ENCODE measurements around the gene SLC6A13. TPM values are rescaled to one million over a fixed set of nuclear protein-coding genes. Genes with fewer than 3 reads are reported as not detected.

SLC6A13 gene
- total RNA-seq, 1 donor from 2014 or later, result 0.38 TPM

DNA sequence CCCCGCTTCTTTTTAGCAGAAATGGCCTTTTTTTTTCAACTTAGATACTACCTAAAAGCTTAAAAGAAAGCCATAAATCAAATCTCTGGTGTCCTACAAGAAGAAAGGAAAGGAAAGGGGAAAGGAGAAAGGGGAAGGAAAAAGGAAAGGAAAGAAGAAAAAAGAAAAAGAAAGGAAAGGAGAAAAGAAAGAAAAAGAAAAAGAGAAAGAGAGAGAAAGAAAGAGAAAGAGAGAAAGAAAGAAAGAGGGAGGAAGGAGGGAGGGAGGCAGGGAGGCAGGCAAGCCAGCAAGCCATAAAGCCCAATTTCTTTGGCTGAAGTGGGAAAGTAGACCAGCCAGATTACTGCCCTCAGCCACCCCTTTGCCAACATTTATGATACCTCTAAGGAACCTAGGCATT is 32.5 kb upstream of the SLC6A13 start:
- CTCF ChIA-PET, result no interaction called here
- Mint-ChIP-seq H3K4me3 (no peak overlapping the region), H3K36me3 (ENCODE audit: low read depth) (peaks cover 91% of the 10 kb centered on the region), H3K27ac (no peak overlapping the region), H3K9me3 (peaks cover 2% of the 10 kb centered on the region), H3K4me1 (peaks cover 2% of the 10 kb centered on the region), H3K27me3 (no peaks in the 10 kb centered on the region)
- DNase-seq, result no peak
- intact Hi-C loops (cut with micrococcal nuclease), result no loop called here
- no peak for ATAC-seq (ENCODE audit: low read depth)
- POLR2A ChIA-PET, result interaction anchor here (0.7 kb wide), 1 partner anchor 12 kb away, joined by 6 read pairs; no protein-coding TSS in a partner anchor
- TF ChIP-seq, protein P1, sequence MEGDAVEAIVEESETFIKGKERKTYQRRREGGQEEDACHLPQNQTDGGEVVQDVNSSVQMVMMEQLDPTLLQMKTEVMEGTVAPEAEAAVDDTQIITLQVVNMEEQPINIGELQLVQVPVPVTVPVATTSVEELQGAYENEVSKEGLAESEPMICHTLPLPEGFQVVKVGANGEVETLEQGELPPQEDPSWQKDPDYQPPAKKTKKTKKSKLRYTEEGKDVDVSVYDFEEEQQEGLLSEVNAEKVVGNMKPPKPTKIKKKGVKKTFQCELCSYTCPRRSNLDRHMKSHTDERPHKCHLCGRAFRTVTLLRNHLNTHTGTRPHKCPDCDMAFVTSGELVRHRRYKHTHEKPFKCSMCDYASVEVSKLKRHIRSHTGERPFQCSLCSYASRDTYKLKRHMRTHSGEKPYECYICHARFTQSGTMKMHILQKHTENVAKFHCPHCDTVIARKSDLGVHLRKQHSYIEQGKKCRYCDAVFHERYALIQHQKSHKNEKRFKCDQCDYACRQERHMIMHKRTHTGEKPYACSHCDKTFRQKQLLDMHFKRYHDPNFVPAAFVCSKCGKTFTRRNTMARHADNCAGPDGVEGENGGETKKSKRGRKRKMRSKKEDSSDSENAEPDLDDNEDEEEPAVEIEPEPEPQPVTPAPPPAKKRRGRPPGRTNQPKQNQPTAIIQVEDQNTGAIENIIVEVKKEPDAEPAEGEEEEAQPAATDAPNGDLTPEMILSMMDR (IDR thresholded peaks at IDR 0.05), result no peak

GRCh38 chr12:293199-293598 is 30.6 kb upstream of the SLC6A13 start:
- Mint-ChIP-seq H3K4me3 (no peak overlapping the region), H3K27ac (no peak overlapping the region), H3K9me3 (no peaks in the 10 kb centered on the region), H3K27me3 (no peaks in the 10 kb centered on the region), H3K36me3 (ENCODE audit: low read depth) (peaks cover 84% of the 10 kb centered on the region), H3K4me1 (peaks cover 2% of the 10 kb centered on the region)
- no peak for DNase-seq
- ATAC-seq (ENCODE audit: low read depth), result no peak
- TF ChIP-seq, protein P1 (IDR thresholded peaks at IDR 0.05), result no peak
- intact Hi-C loops (cut with micrococcal nuclease), result no loop called here
- POLR2A ChIA-PET, result no interaction called here
- CTCF ChIA-PET, result no interaction called here

DNA sequence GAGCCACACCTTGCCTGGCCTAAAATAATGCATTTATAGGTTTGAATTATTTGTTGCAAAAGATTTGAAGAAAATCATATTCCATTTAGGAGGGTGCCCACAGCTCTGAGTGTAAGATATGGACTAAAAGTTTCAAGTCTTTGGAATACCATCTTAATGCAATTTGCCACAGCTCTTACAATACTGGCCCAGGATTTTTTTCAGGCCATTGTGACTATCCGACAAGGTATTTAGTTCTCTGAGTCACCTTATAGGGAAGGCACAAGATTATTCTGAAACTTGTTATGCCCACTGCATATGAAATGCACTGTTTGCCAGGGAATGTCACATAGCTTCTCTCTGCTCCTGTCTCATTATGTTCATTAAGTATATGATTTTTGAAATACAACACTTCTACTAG is 29.6 kb upstream of the SLC6A13 start:
- CTCF ChIA-PET, result no interaction called here
- Mint-ChIP-seq H3K36me3 (ENCODE audit: low read depth) (peaks cover 85% of the 10 kb centered on the region), H3K27ac (no peak overlapping the region), H3K4me1 (peaks cover 5% of the 10 kb centered on the region), H3K9me3 (no peaks in the 10 kb centered on the region), H3K27me3 (no peaks in the 10 kb centered on the region), H3K4me3 (no peak overlapping the region)
- POLR2A ChIA-PET, result no interaction called here
- ATAC-seq (ENCODE audit: low read depth) (no peak), DNase-seq (no peak)
- intact Hi-C loops (cut with micrococcal nuclease), result no loop called here
- TF ChIP-seq, protein P1 (IDR thresholded peaks at IDR 0.05), result no peak

DNA sequence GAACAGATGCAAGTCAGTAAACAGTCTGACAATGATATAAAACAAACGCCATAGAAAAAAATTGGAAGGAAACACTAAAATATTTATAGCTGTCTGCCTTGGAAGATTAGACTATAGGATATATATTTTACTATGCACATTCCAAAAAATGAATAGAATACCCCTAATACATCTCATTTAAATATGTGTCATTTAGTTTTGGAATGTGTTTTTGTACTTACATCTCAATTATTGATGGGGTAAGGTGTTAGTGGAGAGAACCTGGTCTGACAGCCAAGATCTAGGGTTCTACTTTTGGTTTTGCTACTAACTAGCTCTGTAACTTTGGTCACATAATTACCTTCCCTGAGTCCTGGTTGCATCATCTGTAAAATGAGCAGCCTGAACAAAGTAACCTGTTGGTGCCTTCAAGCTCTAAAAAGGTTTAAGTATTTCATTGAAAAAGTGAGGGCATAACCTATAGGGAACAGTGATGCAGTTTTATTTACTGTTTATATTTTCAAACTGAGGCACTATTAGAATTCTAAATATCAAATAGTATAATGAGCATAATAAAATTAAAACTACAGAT is 28.6 kb upstream of the SLC6A13 start:
- CTCF ChIA-PET, result no interaction called here
- DNase-seq, result no peak
- Mint-ChIP-seq H3K27me3 (no peaks in the 10 kb centered on the region), H3K9me3 (no peaks in the 10 kb centered on the region), H3K36me3 (ENCODE audit: low read depth) (peaks cover 86% of the 10 kb centered on the region), H3K27ac (no peak overlapping the region), H3K4me3 (no peak overlapping the region), H3K4me1 (peaks cover 5% of the 10 kb centered on the region)
- intact Hi-C loops (cut with micrococcal nuclease), result no loop called here
- TF ChIP-seq, protein P1 (IDR thresholded peaks at IDR 0.05), result no peak
- ATAC-seq (ENCODE audit: low read depth), result no peak
- POLR2A ChIA-PET, result no interaction called here

DNA sequence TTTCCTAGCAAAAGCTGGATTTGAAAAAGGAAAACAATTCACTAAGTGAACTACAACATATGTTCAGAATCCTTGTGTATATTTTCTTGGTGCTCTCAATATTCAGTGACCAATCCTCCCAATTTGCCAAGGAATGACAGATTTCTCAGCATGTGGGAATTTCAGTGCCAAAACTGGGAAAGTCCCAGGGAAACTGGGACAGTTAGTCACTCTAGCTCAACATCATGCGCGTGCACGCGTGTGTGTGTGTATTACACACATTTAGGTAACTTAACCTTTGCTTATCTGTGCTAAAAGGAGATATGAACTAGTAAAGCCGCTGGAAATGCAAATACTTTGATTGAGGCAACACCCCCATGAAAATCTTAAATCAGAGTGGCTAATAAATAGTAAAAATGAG is 26.1 kb upstream of the SLC6A13 start:
- no peak for DNase-seq
- Mint-ChIP-seq H3K4me1 (peaks cover 5% of the 10 kb centered on the region), H3K27ac (no peak overlapping the region), H3K4me3 (no peak overlapping the region), H3K27me3 (no peaks in the 10 kb centered on the region), H3K36me3 (ENCODE audit: low read depth) (peaks cover 85% of the 10 kb centered on the region), H3K9me3 (no peaks in the 10 kb centered on the region)
- TF ChIP-seq, protein P1 (IDR thresholded peaks at IDR 0.05), result no peak
- ChIA-PET POLR2A (no interaction called here), CTCF (no interaction called here)
- intact Hi-C loops (cut with micrococcal nuclease), result no loop called here
- no peak for ATAC-seq (ENCODE audit: low read depth)
